ENCODE data around the gene C10orf62. TPM values are rescaled to one million over a fixed set of nuclear protein-coding genes. Genes with fewer than 3 reads are reported as not detected.
"Not testable (repeated sequence)": the region's sequence is repeated elsewhere in the genome, so short reads cannot be mapped to it uniquely, and the experiment has no call there.

The C10orf62 gene
- polyA plus RNA-seq, 6 donors from 2014 or later = not detected

GRCh38 chr10:97572214-97572989, 17.1 kb upstream of the C10orf62 start, which contains the start of gene ANKRD2:
TSS of gene ANKRD2 (plus strand) at chr10:97572779. CDS start at chr10:97572789, 10 bp downstream.
- no peak within 1 kb of the TSS for H3K27ac Mint-ChIP-seq
- peak; percentile 36 for DNase-seq
- H3K9me3 Mint-ChIP-seq = no peaks in the 10 kb centered on the region
- ATAC-seq (ENCODE audit: low read depth in 2 of 2) = peak; percentile 68 to 77
- no peak within 1 kb of the TSS for H3K4me3 Mint-ChIP-seq
- peaks cover 0 to 4% (median 0%) of the 10 kb centered on the region in 3 donors for H3K27me3 Mint-ChIP-seq
- H3K4me1 Mint-ChIP-seq = no peaks in the 10 kb centered on the region
- H3K36me3 Mint-ChIP-seq = no peaks in the 10 kb centered on the region

- ATAC-seq (ENCODE audit: low read depth in 2 of 2) (no peak), DNase-seq (no peak)
- Mint-ChIP-seq H3K27ac (no peak overlapping the region), H3K9me3 (no peaks in the 10 kb centered on the region), H3K4me3 (no peak overlapping the region), H3K36me3 (no peaks in the 10 kb centered on the region), H3K4me1 (no peaks in the 10 kb centered on the region), H3K27me3 (peaks cover 0 to 4% (median 0%) of the 10 kb centered on the region in 3 donors)
These were observed 16.5 kb upstream of the C10orf62 start for GRCh38 chr10:97573021-97573420.

- H3K9me3 Mint-ChIP-seq = no peaks in the 10 kb centered on the region
- no peaks in the 10 kb centered on the region for H3K36me3 Mint-ChIP-seq
- no peak overlapping the region for H3K27ac Mint-ChIP-seq
- DNase-seq (no peak), ATAC-seq (ENCODE audit: low read depth in 2 of 2) (no peak)
- H3K27me3 Mint-ChIP-seq = peaks cover 0 to 4% (median 0%) of the 10 kb centered on the region in 3 donors
- H3K4me1 Mint-ChIP-seq = no peaks in the 10 kb centered on the region
- H3K4me3 Mint-ChIP-seq = peak overlapping the region in 1 of 8 donors; percentile 21
These were observed 15.8 kb upstream of the C10orf62 start for GRCh38 chr10:97573672-97574071.

GRCh38 chr10:97574374-97575126, 15.0 kb upstream of the C10orf62 start:
- ATAC-seq (ENCODE audit: low read depth in 2 of 2) (no peak), DNase-seq (no peak)
- H3K9me3 Mint-ChIP-seq = no peaks in the 10 kb centered on the region
- H3K4me3 Mint-ChIP-seq = no peak overlapping the region
- H3K36me3 Mint-ChIP-seq = no peaks in the 10 kb centered on the region
- no peaks in the 10 kb centered on the region for H3K4me1 Mint-ChIP-seq
- H3K27ac Mint-ChIP-seq = no peak overlapping the region
- peaks cover 0 to 4% (median 0%) of the 10 kb centered on the region in 3 donors for H3K27me3 Mint-ChIP-seq

- Mint-ChIP-seq H3K27ac (no peak overlapping the region), H3K4me1 (no peaks in the 10 kb centered on the region), H3K36me3 (no peaks in the 10 kb centered on the region), H3K27me3 (peaks cover 0 to 4% (median 0%) of the 10 kb centered on the region in 3 donors), H3K9me3 (no peaks in the 10 kb centered on the region), H3K4me3 (no peak overlapping the region)
- no peak for DNase-seq
- ATAC-seq (ENCODE audit: low read depth in 2 of 2) = no peak
These were observed 14.3 kb upstream of the C10orf62 start for GRCh38 chr10:97575127-97575668.

GRCh38 chr10:97576487-97576886, 13.0 kb upstream of the C10orf62 start:
- not testable (repeated sequence) for H3K4me3 Mint-ChIP-seq; H3K36me3 Mint-ChIP-seq; H3K4me1 Mint-ChIP-seq; H3K9me3 Mint-ChIP-seq; H3K27ac Mint-ChIP-seq; ATAC-seq (ENCODE audit: low read depth in 2 of 2); DNase-seq; H3K27me3 Mint-ChIP-seq

- H3K27me3 Mint-ChIP-seq = peaks cover 0 to 4% (median 0%) of the 10 kb centered on the region in 3 donors
- ATAC-seq (ENCODE audit: low read depth in 2 of 2) (no peak), DNase-seq (no peak)
- H3K4me3 Mint-ChIP-seq = no peak overlapping the region
- no peaks in the 10 kb centered on the region for H3K4me1 Mint-ChIP-seq
- H3K9me3 Mint-ChIP-seq = no peaks in the 10 kb centered on the region
- no peaks in the 10 kb centered on the region for H3K36me3 Mint-ChIP-seq
- H3K27ac Mint-ChIP-seq = peak overlapping the region in 1 of 6 donors; percentile 50
These were observed 11.8 kb upstream of the C10orf62 start for GRCh38 chr10:97577701-97578100.

GRCh38 chr10:97578171-97578844, 11.2 kb upstream of the C10orf62 start:
- no peaks in the 10 kb centered on the region for H3K4me1 Mint-ChIP-seq
- H3K36me3 Mint-ChIP-seq = no peaks in the 10 kb centered on the region
- no peak for ATAC-seq (ENCODE audit: low read depth in 2 of 2)
- no peaks in the 10 kb centered on the region for H3K9me3 Mint-ChIP-seq
- H3K27me3 Mint-ChIP-seq = peaks cover 0 to 4% (median 0%) of the 10 kb centered on the region in 3 donors
- no peak overlapping the region for H3K4me3 Mint-ChIP-seq
- peak overlapping the region in 1 of 6 donors; percentile 50 for H3K27ac Mint-ChIP-seq
- no peak for DNase-seq

GRCh38 chr10:97580421-97581367, 8.8 kb upstream of the C10orf62 start:
- Mint-ChIP-seq H3K4me1 (no peaks in the 10 kb centered on the region), H3K4me3 (peak overlapping the region in 1 of 8 donors; percentile 31), H3K36me3 (no peaks in the 10 kb centered on the region), H3K27ac (no peak overlapping the region), H3K27me3 (peaks cover 0 to 9% (median 5%) of the 10 kb centered on the region in 3 donors), H3K9me3 (no peaks in the 10 kb centered on the region)
- DNase-seq = no peak
- no peak for ATAC-seq (ENCODE audit: low read depth in 2 of 2)

- Mint-ChIP-seq H3K27ac (no peak overlapping the region), H3K36me3 (no peaks in the 10 kb centered on the region), H3K9me3 (no peaks in the 10 kb centered on the region), H3K27me3 (peaks cover 0 to 7% (median 5%) of the 10 kb centered on the region in 3 donors), H3K4me1 (no peaks in the 10 kb centered on the region), H3K4me3 (no peak overlapping the region)
- no peak for ATAC-seq (ENCODE audit: low read depth in 2 of 2)
- DNase-seq = no peak
These were observed 7.4 kb upstream of the C10orf62 start for GRCh38 chr10:97582169-97582568.

- H3K27ac Mint-ChIP-seq = no peak overlapping the region
- no peaks in the 10 kb centered on the region for H3K4me1 Mint-ChIP-seq
- ATAC-seq (ENCODE audit: low read depth in 2 of 2) (no peak), DNase-seq (no peak)
- H3K36me3 Mint-ChIP-seq = no peaks in the 10 kb centered on the region
- H3K4me3 Mint-ChIP-seq = no peak overlapping the region
- peaks cover 0 to 7% (median 5%) of the 10 kb centered on the region in 3 donors for H3K27me3 Mint-ChIP-seq
- no peaks in the 10 kb centered on the region for H3K9me3 Mint-ChIP-seq
These were observed 6.0 kb upstream of the C10orf62 start for GRCh38 chr10:97583476-97583875.

- ATAC-seq (ENCODE audit: low read depth in 2 of 2) = no peak
- Mint-ChIP-seq H3K27ac (no peak within 1 kb of the TSS), H3K27me3 (peaks cover 0 to 7% (median 5%) of the 10 kb centered on the region in 3 donors), H3K9me3 (no peaks in the 10 kb centered on the region), H3K4me3 (no peak within 1 kb of the TSS), H3K4me1 (no peaks in the 10 kb centered on the region), H3K36me3 (no peaks in the 10 kb centered on the region)
- DNase-seq = no peak
These were observed 5.3 kb upstream of the C10orf62 start, which contains the start of gene HOGA1 for GRCh38 chr10:97584060-97584797. TSS of gene HOGA1 (plus strand) at chr10:97584389. CDS start at chr10:97584704, 315 bp downstream.
